HG02759 (cell line): Measurements from ENCODE around the gene C1orf232.

Experiments used
- ATAC-seq: cut with Tn5 transposase; IDR thresholded peaks from one replicate; pipeline ENCODE4 v1.9.1; 2021; ENCODE audit warnings: mild to moderate bottlenecking, moderate library complexity; ENCODE audit not compliant: unreplicated experiment

The C1orf232 gene

GRCh38 chr1:26125382-26125781, 43.4 kb downstream of the C1orf232 start:
- no peak for ATAC-seq

- no peak for ATAC-seq
Measured at GRCh38 chr1:26124418-26125331, 44.1 kb downstream of the C1orf232 start.

- ATAC-seq = no peak
Measured at GRCh38 chr1:26122988-26123973, 45.5 kb downstream of the C1orf232 start.

- no peak for ATAC-seq
Measured at GRCh38 chr1:26121854-26122773, 46.6 kb downstream of the C1orf232 start.

- no peak for ATAC-seq
Measured at GRCh38 chr1:26119892-26120608, 48.7 kb downstream of the C1orf232 start.

DNA sequence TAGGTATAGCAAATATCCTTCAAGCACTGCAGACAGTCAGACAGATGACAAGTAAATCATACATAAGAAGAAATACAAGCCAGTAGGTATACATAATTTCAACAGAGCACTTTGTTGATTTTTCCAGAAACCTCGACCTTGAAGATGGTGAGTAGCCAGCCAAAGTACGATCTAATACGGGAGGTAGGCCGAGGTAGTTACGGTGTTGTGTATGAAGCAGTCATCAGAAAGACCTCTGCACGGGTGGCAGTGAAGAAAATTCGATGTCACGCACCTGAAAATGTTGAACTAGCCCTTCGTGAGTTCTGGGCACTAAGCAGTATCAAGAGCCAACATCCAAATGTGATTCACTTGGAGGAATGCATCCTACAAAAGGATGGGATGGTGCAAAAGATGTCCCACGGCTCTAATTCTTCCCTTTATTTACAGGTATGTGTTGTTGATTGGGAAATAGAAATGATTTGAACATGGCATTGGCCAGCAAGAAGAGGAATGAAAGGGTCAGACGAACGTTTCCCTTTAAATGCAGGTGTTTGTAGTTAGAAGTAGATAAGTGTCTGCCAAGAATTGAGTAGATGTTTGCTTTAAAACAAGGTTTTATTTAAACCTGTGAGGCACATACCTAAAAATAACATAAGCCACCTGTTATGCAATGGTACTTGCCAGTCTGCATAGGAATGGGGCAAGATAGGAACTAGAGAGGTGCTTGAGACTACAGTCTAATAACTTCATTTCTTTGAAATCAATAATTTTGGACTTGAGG, 54.4 kb downstream of the C1orf232 start:
- ATAC-seq = no peak
